ENCODE data around the gene BLTP3B.

BLTP3B gene

DNA sequence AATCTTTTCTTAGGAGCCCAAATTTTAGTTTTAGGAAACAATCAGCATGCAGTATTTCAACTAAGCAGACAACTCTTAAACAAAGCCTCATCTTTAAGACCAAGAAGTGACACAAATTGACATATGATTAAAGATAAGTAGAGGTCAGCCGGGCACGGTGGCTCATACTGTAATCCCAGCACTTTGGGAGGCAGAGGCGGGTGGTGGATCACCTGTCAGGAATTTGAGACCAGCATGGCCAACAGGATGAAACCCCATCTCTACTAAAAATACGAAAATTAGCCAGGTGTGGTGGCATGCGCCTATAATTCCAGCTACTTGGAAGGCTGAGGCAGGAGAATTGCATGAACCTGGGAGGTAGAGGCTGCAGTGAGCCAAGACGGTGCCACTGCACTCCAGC is 35.8 kb downstream of the BLTP3B start:
- no peak for DNase-seq

DNA sequence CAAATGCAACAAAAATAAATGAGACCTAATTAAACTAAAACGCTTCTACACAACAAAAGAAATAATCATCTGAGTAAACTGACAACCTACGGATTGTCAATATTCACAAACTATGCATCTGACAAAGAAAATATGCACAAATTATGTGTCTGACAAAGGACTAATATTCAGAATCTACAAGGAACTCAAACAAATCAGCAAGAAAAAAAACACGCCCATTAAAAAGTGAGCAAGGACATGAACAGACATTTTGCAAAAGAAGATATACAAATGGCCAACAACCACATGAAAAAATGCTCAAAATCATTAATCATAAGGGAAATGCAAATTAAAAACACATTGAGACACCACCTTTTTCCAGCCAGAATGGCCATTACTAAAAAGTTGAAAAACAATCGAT is 37.0 kb downstream of the BLTP3B start:
- no peak for DNase-seq

DNA sequence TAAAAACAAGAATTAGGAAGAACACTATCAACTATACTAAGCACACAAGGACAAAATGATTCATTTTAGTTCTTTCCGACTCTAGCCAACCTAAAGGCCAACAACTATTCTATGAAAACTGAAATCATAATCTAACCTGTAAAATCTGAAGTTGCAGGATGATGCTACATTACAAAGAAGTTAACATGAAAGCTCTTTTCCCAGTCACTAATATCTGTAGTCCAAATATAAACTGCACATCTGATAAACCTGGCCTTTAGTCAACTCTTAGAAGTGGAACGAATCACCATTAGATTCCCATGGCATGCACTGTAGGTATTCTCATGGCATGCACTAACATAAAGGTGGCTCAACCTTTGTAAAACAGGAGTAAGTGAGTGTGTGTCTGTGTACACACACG is 41.7 kb downstream of the BLTP3B start:
- DNase-seq: no peak
